Left renal cortex interstitium (tissue), 4 donors: ENCODE data around the gene PRKD3. TPM values are rescaled to one million over a fixed set of nuclear protein-coding genes. Genes with fewer than 3 reads are reported as not detected.

Source experiments
- DNase-seq, 4 donors: peaks; one replicate each; pipeline ENCODE4 v3.0.0-alpha.2; 2013; ENCODE audit warnings: low read depth in 4 of 4, low spot score in 2 of 4, missing footprints in 1 of 4
- polyA plus RNA-seq, 4 donors: library from polyadenylated mRNA; unstranded; fragments of 120-200 nt; gene quantifications; one replicate each; pipeline ENCODE4 v1.2.1, GENCODE V29; 2013; ENCODE audit not compliant: insufficient read length in 4 of 4

PRKD3 gene
- 10 to 100 TPM; 43.9 to 54.9 (median 50.4) TPM for polyA plus RNA-seq

DNA sequence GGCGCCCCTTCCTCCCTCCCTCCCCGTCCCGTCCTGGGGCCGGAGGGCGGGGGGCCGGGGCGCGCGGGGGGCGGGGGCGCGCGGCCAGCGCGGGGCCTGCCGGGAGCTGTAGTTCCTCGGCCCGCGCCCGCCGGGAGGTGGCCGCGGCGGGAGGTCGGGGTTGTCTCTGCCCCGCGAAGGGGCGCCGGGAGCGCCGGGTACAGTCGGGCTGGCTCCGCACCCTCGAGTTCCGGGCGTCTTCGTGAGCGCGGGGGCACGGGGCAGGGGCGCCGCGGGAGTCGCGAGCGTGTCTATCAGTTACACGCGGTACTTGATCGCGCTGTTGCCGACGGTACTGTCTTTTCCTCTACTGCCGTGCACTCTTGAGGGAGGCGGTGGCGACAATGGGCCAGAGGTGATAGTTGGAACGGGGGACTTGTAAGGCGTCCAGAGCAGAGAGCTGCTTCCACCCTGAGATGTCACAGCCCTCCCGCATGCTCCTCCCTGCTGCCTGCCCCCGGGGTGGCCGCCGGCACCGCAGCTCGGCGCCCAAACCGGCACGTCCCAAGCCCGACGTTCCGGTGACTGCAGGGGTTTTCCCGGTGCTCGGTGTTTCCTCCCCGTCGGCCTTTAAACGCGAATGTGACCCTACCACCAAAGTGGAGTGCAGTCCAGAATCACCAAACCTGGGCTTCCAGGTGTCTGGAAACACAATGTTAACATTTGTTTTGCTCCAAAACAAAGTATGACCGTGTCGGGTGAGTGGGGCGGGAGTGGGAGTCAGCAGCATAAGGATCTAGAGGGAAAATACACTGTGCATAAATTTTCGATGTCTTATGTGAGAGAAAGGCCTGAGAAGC lies at the start of gene PRKD3:
PRKD3 (minus strand) TSS at position 48 of the 839 bp plus-strand sequence. CDS start 8,309 bp downstream, outside the sequence.
- peak in 1 of 4 donors; percentile 47 for DNase-seq

DNA sequence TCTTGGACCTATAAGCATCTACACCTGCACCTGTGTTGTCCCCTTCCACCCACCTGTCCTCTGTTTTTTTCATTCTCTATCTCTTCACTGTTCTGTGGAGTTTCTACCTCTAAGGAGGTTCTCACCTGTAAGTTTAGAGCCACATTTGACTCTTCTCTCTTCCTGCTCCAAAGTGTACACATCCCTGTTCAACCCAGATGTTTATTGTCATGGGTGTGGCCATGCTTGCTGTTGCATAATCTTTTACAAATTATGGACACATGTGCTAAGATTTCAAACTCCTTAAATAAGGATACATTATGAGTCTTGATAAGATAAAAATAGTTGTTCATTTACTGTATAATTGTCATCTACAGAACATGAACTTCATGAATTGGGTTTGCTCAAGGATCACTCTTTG lies 47.4 kb upstream of the PRKD3 start:
- no peak for DNase-seq

DNA sequence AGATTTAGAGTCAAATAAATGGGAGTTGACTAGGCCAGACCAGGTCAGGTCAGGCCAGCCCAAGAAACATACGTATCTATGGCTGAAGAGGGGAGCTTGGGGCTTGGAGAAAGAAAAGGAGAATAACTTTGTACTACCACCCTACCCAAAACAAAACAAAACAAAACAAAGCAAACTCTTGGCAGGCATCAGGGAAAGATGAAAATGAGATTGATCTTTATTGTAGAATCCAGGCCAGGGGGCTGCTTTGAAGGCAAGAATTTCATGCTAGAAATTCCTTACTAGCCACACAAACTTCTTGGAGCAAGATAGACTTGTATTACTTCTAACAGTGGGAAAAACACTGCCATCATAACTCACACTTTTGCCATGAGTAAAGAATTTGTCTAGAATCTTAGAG lies 46.0 kb upstream of the PRKD3 start:
- DNase-seq: no peak

DNA sequence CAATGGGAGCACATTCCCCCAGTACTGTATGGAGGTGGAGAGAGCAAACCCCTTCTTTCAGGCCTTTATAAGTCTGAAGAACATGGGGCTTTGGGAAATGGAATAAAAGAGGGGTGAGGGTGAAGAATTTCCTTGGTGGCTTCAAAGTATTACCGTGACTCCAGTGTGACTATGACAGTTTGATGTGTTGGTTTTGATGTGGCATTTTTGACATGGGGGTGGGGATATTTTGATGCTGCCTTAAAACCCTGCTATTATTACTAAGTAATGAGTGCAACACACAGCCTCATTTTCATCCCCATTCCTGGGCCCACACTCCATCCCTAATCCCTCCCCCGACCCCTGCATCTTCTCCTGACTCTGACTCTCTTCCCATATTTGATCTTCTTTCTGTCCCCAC lies 43.4 kb upstream of the PRKD3 start:
- DNase-seq: no peak

DNA sequence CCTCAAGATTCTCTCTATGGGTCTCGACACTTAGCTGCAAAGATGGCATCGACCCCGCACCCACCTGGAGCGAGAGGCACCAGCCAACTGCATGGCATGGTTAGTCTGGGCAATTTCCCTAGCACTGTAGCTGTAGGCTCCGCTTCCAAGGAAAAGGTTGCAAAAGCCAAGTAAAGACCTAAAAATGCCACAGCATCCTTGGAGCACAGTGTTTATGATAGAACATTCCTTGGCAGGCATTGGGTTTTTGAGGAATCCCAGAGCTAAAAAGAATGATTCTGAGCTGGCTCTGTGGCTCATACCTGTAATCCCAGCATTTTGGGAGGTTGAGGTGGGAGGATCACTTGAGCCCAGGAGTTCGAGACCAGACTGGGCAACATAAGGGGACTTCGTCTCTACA lies 42.7 kb upstream of the PRKD3 start:
- no peak for DNase-seq

DNA sequence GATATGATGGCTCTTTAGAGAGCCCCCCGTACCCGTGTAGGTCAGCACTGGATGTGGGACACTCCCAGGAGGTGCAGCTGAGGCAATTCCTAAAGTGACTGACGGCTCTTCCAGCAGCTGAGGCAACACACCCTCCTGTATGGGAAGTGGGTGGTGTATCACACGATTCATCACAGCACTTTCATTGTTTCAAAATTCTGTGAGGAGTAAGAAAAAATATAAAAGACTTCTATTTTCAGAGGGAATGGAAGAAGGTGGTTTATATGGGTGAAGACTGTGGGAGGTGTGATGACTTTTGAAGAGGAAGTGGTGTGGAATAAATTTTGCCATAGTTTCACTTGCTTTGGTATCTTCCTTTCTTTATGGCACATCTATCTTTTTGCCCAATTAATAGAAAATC lies 42.1 kb upstream of the PRKD3 start:
- no peak for DNase-seq

DNA sequence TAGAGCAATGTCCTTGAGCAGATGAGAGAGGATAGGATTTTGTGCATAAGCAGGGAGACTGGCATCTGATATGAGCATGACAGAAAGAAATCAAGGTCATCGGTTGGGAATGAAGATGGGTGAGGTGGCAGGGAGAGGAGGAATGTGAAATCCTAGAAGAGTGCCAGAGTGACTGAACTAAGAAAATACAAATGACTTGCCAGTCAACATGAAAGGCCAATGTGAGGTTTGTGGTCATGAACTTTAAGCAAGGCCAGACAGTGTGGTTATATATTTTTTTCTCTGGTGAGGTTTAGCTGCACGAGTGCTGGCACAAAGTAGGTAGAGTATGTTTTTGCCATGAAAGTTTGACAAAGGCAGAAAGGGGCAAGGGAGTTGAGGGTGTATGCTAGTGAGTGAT lies 41.0 kb upstream of the PRKD3 start:
- no peak for DNase-seq

DNA sequence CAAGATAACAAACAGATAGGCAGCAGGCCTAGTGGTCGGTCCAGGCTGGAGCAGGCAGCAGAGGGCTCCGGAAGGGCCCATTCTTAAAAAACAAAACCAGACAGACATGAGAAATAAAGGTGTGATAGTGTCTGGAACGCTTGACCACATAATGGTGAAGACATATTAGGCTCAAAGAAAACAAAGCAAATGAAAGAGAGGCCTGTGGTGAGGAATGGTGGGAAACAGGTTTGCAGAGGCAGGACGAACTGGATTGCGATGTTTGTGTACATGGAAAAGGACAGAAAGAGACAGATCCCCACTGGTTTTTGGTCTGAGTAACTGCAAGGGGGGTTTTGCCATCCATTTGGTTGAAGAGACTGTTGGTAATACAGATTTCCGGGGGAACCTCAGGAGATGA lies 39.7 kb upstream of the PRKD3 start:
- DNase-seq: no peak

DNA sequence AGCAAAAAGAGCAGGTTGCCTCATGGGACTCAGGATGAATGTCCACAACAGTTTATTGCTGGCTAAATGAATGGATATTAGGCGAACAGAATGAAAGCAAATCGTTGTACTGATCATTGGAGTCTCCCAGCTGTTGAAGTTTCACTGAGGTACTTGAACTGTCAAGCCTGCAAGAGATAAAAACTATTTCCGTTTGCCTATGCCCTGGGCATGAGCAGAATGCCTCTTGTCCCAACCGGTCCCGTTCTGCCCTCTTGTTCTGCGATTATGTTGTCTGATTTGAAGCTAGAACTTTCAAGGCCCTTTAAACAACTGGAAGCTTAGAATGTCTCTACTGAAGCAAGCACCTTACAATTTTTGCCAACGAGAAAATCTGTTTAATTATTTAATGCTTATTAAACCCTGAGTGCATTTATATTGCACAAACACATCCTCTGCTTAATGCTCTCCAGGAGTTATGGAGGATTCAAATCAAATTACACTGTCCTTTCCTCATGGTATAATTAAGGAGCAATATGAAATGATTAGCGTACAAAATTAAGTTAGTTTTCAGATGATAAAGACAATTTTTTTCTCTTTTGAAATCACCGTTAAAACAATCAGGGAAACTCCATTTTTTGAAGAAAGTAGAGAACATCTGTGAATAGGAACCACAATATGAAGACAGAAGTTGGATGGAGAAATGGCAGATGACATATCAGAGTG lies 37.5 kb upstream of the PRKD3 start:
- DNase-seq: no peak

DNA sequence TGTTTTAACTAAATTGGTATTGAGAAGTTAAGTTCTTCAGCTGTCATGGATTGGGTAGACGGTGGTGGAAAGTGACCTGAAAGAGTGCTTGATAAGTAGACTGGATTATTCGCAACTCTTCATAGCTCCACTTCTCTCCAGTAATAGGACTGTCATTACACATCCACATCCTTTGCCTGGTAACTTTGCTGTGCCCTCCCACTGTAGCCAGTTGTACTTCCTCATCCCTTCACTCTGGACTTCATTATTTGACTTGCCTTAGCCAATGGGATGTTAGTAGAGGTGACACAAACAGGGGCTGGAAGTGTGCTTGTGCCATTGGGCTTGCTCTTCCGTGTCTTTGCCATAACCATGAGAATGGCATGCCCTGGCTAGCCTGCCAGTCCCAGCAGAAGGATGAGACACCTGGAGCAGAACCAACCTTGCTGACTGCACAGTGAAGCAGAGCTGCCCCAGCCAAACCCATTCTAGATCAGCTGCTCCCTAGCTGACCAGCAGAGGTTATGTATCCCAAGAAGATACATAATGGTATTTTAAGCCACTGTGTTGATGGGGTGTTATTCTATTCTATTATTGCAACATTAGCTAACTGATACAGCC lies 36.7 kb upstream of the PRKD3 start:
- no peak for DNase-seq

DNA sequence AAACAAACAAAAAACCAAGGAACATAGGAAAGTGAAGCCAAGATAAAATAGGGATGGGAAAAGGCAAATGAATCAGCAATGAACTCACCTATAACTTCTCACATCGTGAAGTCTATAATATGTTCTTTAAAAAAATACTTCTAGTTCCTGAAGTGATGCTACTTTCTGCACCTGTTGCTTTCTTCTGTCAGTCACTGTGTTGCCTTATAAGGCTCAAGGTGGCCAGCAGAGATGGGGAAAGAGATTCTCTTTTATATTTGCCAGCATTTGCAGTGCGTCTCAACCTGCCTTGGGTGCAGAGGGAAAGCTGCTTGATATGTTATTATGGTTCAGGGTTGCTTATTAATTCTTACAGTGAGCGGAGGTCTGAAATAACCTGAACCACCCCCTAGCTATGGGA lies 33.8 kb upstream of the PRKD3 start:
- DNase-seq: no peak

DNA sequence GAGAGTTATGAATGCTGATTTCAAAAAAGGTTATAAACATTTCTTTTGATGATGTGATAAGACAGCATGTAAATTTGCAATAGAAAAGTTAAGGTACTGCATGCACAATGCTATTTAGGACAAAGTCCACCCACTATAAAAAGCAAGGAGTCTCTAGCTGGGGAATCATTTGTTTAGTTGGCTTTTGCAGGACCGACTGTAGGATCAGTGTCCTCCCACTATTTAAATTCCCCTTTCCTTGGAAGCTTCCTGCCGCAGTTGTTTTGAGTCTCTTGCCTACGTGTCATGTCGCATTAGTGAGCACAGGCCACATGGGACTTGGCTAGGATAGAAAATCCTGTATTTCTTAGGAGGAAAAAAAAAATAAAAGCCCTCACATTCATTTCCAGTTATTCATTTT lies 32.9 kb upstream of the PRKD3 start:
- DNase-seq: no peak

DNA sequence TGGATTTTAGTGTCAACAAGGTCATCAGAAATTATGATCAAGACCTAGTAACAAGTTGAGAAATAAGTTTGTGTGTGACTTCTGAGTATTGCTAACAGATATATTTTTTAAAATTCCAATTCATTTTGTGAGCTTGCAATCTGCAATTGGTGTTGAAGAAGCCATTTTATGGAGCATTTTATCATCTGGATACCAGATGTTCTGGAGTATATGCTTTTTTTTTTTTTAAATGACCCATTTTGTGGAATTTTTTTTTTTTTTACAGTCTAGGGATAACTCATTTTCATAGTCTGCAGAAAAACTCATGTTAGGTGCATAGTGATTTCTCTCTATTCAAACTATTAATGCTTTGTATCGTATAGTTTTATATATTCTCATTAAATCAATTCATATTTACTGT lies 32.4 kb upstream of the PRKD3 start:
- no peak for DNase-seq

DNA sequence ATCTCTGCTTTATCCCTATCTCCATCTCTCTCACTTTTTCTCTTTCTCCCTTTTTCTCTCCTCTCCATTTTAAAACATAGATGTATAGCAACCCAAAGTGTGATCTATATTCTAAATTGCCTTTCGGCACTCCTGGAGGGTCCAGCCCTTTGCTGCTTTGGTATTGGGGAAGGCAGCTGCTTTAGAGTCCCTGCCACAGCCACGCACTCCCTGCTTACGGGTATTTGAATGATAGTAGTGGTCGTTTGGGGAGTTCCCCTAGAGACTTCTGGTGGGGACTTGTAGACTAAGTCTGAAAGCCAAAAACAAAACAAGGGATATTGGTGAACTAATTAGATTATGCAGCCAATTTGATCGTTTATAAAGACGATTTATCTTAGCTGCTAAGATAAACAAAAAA lies 31.7 kb upstream of the PRKD3 start:
- no peak for DNase-seq

DNA sequence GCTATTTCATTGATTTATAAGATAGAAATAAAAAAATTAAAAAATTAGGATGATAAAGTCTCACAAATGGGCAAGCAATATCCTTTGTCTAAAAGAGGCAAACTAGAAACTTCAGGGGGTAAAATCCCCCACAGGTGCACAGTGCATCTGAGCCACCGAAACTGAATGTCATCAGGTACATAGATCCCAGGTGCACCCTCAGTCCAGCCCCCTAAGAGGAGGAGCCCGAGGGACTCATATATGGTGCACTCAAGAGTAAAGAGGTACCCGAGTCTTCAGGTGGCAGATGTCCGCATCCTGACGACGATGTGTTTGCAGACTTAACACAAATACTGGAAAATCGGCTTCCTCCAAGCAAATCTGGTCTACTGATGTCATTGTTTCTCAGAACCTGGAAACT lies 31.1 kb upstream of the PRKD3 start:
- no peak for DNase-seq

DNA sequence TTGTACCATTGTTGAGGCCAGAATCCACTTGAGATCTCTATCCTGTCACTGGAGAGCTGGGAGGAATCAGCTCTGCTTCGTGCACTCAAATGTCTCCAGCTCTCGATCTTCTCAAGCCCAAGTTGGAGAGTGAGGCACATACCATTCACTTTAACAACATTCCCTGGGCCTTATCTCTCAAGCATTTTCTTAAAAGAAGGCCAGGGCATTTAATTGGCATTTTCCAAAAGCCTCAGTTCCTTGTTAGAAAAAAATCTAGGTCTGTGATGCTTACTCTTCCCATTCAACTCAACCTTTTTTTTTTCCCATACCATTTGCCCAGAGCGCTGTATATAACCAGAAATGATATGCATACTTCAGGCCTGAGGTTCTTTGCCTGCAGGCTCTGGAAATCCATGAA lies 29.9 kb upstream of the PRKD3 start:
- DNase-seq: no peak

DNA sequence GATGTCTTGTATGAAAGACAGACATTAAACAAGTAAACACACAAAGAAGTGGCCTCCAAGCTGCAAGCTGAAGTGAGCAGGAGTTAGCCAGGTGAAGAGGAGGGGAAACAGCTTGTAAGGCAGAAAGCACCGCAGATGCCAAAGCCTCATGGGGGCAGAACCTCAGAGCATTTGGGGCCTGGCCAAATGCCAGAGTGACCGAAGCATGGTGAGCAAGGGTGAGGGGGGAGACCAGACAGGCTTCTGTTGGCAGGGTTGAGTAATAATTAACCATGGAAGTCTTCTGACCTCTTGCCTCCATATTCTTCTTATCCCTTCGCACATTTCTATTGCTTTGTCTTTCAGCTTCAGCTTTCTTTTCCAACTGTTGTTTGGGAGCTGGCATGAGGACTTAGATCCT lies 25.4 kb upstream of the PRKD3 start:
- DNase-seq: peak in 1 of 4 donors; percentile 56

DNA sequence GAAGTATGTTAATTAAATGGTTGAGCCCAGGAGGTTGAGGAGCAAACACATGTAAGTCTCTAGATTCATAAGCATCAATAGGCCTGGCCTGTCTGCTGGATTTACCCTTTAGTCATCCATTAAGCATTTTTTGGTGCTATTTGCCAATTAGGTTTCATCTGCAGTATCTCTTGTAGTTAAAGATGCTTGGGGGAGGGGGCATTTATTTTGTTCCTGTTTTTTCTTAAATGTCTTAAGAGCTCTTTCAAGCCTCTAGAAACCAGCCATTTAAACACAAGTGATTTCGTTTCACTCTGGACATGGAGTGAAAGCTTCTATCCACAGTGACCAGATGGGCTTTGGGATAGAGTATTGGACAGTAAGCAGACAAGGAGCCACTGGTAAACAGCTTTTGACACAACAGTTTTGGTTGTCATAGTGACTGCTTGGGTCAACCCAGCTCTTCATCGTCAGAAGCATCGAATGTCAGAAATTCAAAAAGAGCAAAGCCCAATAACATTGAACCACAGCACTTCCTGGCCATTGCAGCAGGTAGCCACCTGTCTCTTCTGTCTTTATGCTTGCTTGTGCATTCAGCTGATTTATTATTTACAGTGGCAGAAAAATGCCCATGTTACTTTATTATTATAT lies 24.7 kb upstream of the PRKD3 start:
- DNase-seq: no peak

DNA sequence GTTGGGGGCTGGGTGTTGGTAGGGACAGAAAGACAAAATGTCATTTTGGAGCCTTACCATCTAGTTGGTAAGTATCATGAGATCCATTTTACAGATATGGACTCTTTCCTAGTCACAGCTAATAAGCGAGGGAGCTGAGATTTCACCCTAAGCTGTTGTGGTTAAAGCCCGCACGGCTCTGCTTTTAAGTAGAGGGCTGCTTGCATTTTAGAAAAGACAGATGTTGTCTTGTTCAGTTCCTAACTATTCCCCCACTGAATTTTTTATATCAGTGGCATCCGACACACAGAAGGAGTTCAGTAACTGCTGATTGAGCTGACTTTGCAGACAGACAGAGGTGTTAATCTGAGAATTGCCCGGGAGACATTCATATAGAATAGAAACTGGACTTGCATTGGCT lies 23.5 kb upstream of the PRKD3 start:
- DNase-seq: no peak

DNA sequence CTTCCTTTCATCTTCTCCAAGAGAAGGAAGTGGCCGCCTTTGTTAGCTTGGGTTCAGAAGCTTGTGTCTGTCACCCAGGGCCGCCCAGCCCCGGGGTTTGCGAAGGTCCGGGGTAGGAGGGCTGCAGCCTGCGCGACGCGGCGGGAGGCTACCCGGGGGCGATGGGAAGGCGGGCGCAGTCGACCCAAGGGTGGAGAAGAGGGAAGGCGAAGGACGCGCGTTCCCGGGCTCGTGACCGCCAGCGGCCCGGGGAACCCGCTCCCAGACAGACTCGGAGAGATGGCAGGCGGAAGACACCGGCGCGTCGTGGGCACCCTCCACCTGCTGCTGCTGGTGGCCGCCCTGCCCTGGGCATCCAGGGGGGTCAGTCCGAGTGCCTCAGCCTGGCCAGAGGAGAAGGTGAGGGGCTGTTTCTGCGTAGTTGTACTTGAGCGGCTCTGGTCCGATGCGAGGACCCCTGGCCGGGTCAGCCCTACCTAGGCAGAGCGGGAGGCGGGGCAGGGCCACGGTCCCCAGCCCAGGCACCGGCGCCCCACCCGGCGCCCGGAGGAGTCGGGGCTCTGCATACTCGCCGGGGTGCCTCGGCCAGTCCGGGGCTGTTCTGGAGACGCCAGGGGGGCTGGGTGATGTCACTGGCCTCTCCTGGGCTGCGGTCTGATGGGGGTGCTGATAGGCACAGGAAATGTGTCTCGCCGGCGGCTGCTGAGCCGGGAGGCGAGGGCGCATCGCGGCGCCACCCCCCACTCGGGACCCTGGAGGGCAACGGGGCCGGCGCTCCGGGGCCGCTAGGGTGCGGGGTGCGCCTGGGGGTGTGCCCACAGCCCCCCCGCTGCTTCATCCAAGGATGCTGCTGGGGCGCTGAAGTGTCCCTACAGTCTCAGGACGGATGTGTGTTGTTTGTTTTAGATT lies 20.1 kb upstream of the PRKD3 start, which contains the start of gene QPCT:
QPCT (plus strand) TSS at position 178 of the 909 bp plus-strand sequence; CDS start at position 280, 102 bp downstream.
- no peak for DNase-seq
